H9 (cell line): ENCODE measurements around the gene TAPBPL. TPM values are rescaled to one million over a fixed set of nuclear protein-coding genes. Genes with fewer than 3 reads are reported as not detected.

Source experiments
- DNase-seq: peaks from one replicate; pipeline ENCODE4 v3.0.0-alpha.2; 2017
- H2AFZ ChIP-seq: one replicate; pipeline ENCODE4 v1.6.1; 2013; ENCODE audit warnings: mild to moderate bottlenecking, low read length, control low read depth, moderate library complexity
- H2AK5ac ChIP-seq: 2 replicates; pipeline ENCODE4 v1.6.1; 2013; ENCODE audit warnings: low read length, control low read depth, mixed read lengths; ENCODE audit not compliant: insufficient read length
- H2BK120ac ChIP-seq: one replicate; pipeline ENCODE4 v1.6.1; 2013; ENCODE audit warnings: low read depth, mild to moderate bottlenecking, low read length, control low read depth, inconsistent platforms; ENCODE audit not compliant: poor library complexity, severe bottlenecking
- H2BK12ac ChIP-seq: 2 replicates; pipeline ENCODE4 v1.6.1; 2013; ENCODE audit warnings: low read length, control low read depth, mixed read lengths, low read depth; ENCODE audit not compliant: insufficient read length
- H2BK15ac ChIP-seq: 2 replicates; pipeline ENCODE4 v1.6.1; 2013; ENCODE audit warnings: low read depth, low read length, control low read depth
- H2BK20ac ChIP-seq: one replicate; pipeline ENCODE4 v1.6.1; 2013; ENCODE audit warnings: low read depth, mild to moderate bottlenecking, low read length, control low read depth, inconsistent platforms; ENCODE audit not compliant: poor library complexity, severe bottlenecking
- H2BK5ac ChIP-seq: 2 replicates; pipeline ENCODE4 v1.6.1; 2013; ENCODE audit warnings: low read length, control low read depth, mixed read lengths; ENCODE audit not compliant: insufficient read length
- H3K14ac ChIP-seq: 2 replicates; pipeline ENCODE4 v1.6.1; 2013; ENCODE audit warnings: low read length, control low read depth; ENCODE audit not compliant: insufficient read depth
- H3K18ac ChIP-seq: 2 replicates; pipeline ENCODE4 v1.6.1; 2013; ENCODE audit warnings: low read depth, mild to moderate bottlenecking, mixed read lengths, low read length, control low read depth; ENCODE audit not compliant: insufficient read length
- H3K23ac ChIP-seq: 2 replicates; pipeline ENCODE4 v1.6.1; 2013; ENCODE audit warnings: low read length, control low read depth, mixed read lengths, low read depth; ENCODE audit not compliant: insufficient read length
- H3K23me2 ChIP-seq: 2 replicates; pipeline ENCODE4 v1.6.1; 2013; ENCODE audit warnings: low read depth, mild to moderate bottlenecking, mixed read lengths, low read length, control low read depth; ENCODE audit not compliant: insufficient read length, poor library complexity, severe bottlenecking
- H3K27ac ChIP-seq: 2 replicates; pipeline ENCODE4 v1.5.1; 2013; ENCODE audit warnings: low read length, control low read depth, mixed read lengths, low read depth; ENCODE audit not compliant: insufficient read length
- H3K27me3 ChIP-seq: 2 replicates; pipeline ENCODE4 v1.6.1; 2013; ENCODE audit warnings: low read length, control low read depth, inconsistent platforms; ENCODE audit not compliant: insufficient read depth
- H3K4ac ChIP-seq: 2 replicates; pipeline ENCODE4 v1.6.1; 2013; ENCODE audit warnings: low read depth, mild to moderate bottlenecking, control low read depth, inconsistent platforms, low read length, moderate library complexity
- H3K4me1 ChIP-seq: 2 replicates; pipeline ENCODE4 v1.6.1; 2013; ENCODE audit warnings: low read length, control low read depth, inconsistent platforms; ENCODE audit not compliant: insufficient read depth
- H3K4me2 ChIP-seq: 2 replicates; pipeline ENCODE4 v1.6.1; 2013; ENCODE audit warnings: low read length, control low read depth, mixed read lengths; ENCODE audit not compliant: insufficient read length, insufficient read depth
- H3K56ac ChIP-seq: 2 replicates; pipeline ENCODE4 v1.6.1; 2013; ENCODE audit warnings: low read depth, mild to moderate bottlenecking, mixed read lengths, low read length, control low read depth; ENCODE audit not compliant: insufficient read length
- H3K79me1 ChIP-seq: 2 replicates; pipeline ENCODE4 v1.6.1; 2013; ENCODE audit warnings: low read depth, mild to moderate bottlenecking, moderate library complexity, low read length, control low read depth, inconsistent platforms; ENCODE audit not compliant: insufficient read depth, poor library complexity, severe bottlenecking
- H3K79me2 ChIP-seq: 2 replicates; pipeline ENCODE4 v1.6.1; 2013; ENCODE audit warnings: low read length, control low read depth, inconsistent platforms; ENCODE audit not compliant: insufficient read depth
- H3K9ac ChIP-seq: 2 replicates; pipeline ENCODE4 v1.6.1; 2013; ENCODE audit warnings: low read length, control low read depth, mixed read lengths; ENCODE audit not compliant: insufficient read length; ENCODE audit errors: extremely low read depth
- H3K9me3 ChIP-seq: one replicate; pipeline ENCODE4 v1.6.1; 2013; ENCODE audit warnings: low read depth, low read length, inconsistent platforms; ENCODE audit not compliant: control insufficient read depth
- H3T11ph ChIP-seq: one replicate; pipeline ENCODE4 v1.6.1; 2013; ENCODE audit warnings: mild to moderate bottlenecking, low read length, control low read depth, inconsistent platforms
- H4K20me1 ChIP-seq: one replicate; pipeline ENCODE4 v1.6.1; 2013; ENCODE audit not compliant: control insufficient read depth, insufficient read length, insufficient read depth
- H4K5ac ChIP-seq: 2 replicates; pipeline ENCODE4 v1.6.1; 2013; ENCODE audit warnings: low read depth, mild to moderate bottlenecking, mixed read lengths, low read length, control low read depth; ENCODE audit not compliant: insufficient read length
- H4K8ac ChIP-seq: replicated peaks from 2 replicates; pipeline ENCODE4 v1.6.1; 2013; ENCODE audit warnings: low read length, control low read depth, mixed read lengths, low read depth; ENCODE audit not compliant: insufficient read length
- H4K91ac ChIP-seq: 2 replicates; pipeline ENCODE4 v1.6.1; 2013; ENCODE audit warnings: low read depth, mild to moderate bottlenecking, moderate library complexity, mixed read lengths, low read length, control low read depth; ENCODE audit not compliant: insufficient read length
- H3K27ac Mint-ChIP-seq, 3 experiments: 2 replicates in 2 of 3; 3 replicates in 1 of 3; pipeline ENCODE4 v1.8.0; 2020 to 2021; ENCODE audit warnings: mixed read lengths in 3 of 3, mild to moderate bottlenecking in 1 of 3, moderate library complexity in 1 of 3
- H3K27me3 Mint-ChIP-seq: 2 replicates; pipeline ENCODE4 v1.8.0; 2021; ENCODE audit warnings: low read depth, mild to moderate bottlenecking, moderate library complexity, mixed read lengths
- H3K36me3 Mint-ChIP-seq, 3 experiments: 2 replicates in 2 of 3; 3 replicates in 1 of 3; pipeline ENCODE4 v1.8.0; 2020 to 2021; ENCODE audit warnings: low read depth in 3 of 3, mixed read lengths in 3 of 3; ENCODE audit not compliant: insufficient read depth in 1 of 3
- H3K4me1 Mint-ChIP-seq, 2 experiments: 2 replicates each; pipeline ENCODE4 v1.8.0; 2020; ENCODE audit warnings: mixed read lengths in 2 of 2
- H3K4me3 Mint-ChIP-seq, 2 experiments: 2 replicates in 1 of 2; 3 replicates in 1 of 2; pipeline ENCODE4 v1.8.0; 2020 to 2021; ENCODE audit warnings: mild to moderate bottlenecking in 2 of 2, mixed read lengths in 2 of 2, moderate library complexity in 1 of 2
- H3K9me3 Mint-ChIP-seq, 2 experiments: 2 replicates in 1 of 2; 3 replicates in 1 of 2; pipeline ENCODE4 v1.8.0; 2020; ENCODE audit warnings: mild to moderate bottlenecking in 2 of 2, mixed read lengths in 2 of 2, moderate library complexity in 1 of 2
- CTCF ChIP-seq: fragments of 200-600 bp; sonication (generic); conservative IDR thresholded peaks from 3 replicates; pipeline ENCODE4 v1.8.0; 2021; ENCODE audit warnings: antibody characterized with exemption, mild to moderate bottlenecking
- WGBS: extraction: QIAGEN DNeasy Blood & Tissue Kit; methylation state at CpG from one replicate; pipeline ENCODE4 v1.1.7; 2013; ENCODE audit warnings: missing lambda C conversion rate, low lambda C conversion rate, mixed read lengths; ENCODE audit not compliant: insufficient read length; ENCODE audit errors: extremely low coverage; 5-methylcytosine and 5-hydroxymethylcytosine counted together
- total RNA-seq: library from RNA; stranded (reverse); gene quantifications from 2 replicates; pipeline ENCODE4 v1.2.1, GENCODE V29; 2021

The TAPBPL gene
- total RNA-seq, 1 experiment from 2014 or later, result 1.4 TPM

GRCh38 chr12:6452944-6453630 lies 1.2 kb downstream of the TAPBPL start:
- Histone ChIP-seq H2BK5ac (no peak overlapping the region), H3K4me2 (no peak overlapping the region), H2BK15ac (no peak overlapping the region), H3K4me1 (peaks cover 11% of the 10 kb centered on the region; the same call in 1 of the 2 replicates), H3K23me2 (peaks cover 3% of the 10 kb centered on the region), H2BK120ac (no peak overlapping the region), H3K27me3 (no peaks in the 10 kb centered on the region), H3K4ac (no peak overlapping the region), H4K5ac (no peak overlapping the region), H4K20me1 (no peaks in the 10 kb centered on the region), H4K8ac (no peak overlapping the region), H2BK20ac (no peak overlapping the region), H2AK5ac (no peak overlapping the region), H3K9me3 (no peaks in the 10 kb centered on the region), H3K23ac (no peak overlapping the region), H3K56ac (no peak overlapping the region), H2BK12ac (no peak overlapping the region), H3K79me1 (no peaks in the 10 kb centered on the region), H3K27ac (no peak overlapping the region), H3K18ac (no peak overlapping the region), H3K9ac (no peak overlapping the region), H2AFZ (no peak overlapping the region), H3T11ph (no peak overlapping the region), H3K14ac (0 out of 2 replicates have a peak overlapping the region, but pooled peaks have one; percentile 11), H3K79me2 (no peaks in the 10 kb centered on the region), H4K91ac (no peak overlapping the region)
- Mint-ChIP-seq H3K4me3 (peak overlapping the region in 1 of 2 experiments; percentile 37; a peak in 1 of 5 replicates), H3K36me3 (peaks cover 5 to 9% (median 6%) of the 10 kb centered on the region in 3 experiments; a peak in 6 of 7 replicates), H3K9me3 (no peaks in the 10 kb centered on the region), H3K4me1 (peaks cover 39% of the 10 kb centered on the region in 2 experiments), H3K27ac (peak overlapping the region in 2 of 3 experiments; percentile 67 to 95; a peak in 4 of 7 replicates), H3K27me3 (no peaks in the 10 kb centered on the region; the same call in none of the 2 replicates)
- no peak for TF ChIP-seq CTCF
- WGBS, result no CpG with 5 or more reads among the region's 17 CpGs
- DNase-seq, result no peak
